Astrocyte of the spinal cord (primary cell): ENCODE data around the gene THRB.
"Not testable (repeated sequence)": the region's sequence is repeated elsewhere in the genome, so short reads cannot be mapped to it uniquely, and the experiment has no call there.

Experiments
- DNase-seq: peaks from one replicate; pipeline ENCODE4 v3.0.0; 2011; ENCODE audit warnings: low read depth, low spot score
- H3K4me3 ChIP-seq: 2 replicates; pipeline ENCODE4 v1.5.1; 2011; ENCODE audit warnings: low read depth, mild to moderate bottlenecking, low read length, moderate library complexity
- in situ Hi-C: cut with HindIII; loops from 2 replicates; pipeline ENCODE4 v1.10.0; 2017; ENCODE audit warnings: low sequenced_read_pairs
- TF ChIP-seq, protein P1 (sequence below): IDR thresholded peaks from 2 replicates; pipeline ENCODE4 v1.5.1; 2012; ENCODE audit warnings: low read depth, mild to moderate bottlenecking, low read length, inconsistent platforms

The THRB gene

DNA sequence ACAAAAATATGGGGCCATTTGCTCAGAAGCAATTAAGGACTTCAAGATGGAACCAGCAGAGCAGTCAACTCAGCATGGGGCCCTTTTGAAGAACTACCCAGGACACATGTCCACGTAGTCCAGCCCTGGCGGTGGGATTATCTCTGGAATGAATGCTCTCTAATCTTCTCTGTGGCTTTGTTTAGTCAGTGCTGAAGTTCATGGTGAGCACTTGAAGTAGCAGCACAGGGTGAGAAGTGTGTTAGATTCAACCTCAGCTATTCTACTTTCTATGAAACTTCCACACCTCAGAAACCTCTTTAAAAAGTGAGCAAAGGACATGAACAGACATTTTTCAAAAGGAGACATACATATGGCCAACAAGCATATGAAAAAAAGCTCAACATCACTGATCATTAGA lies 74.4 kb downstream of the THRB start:
- in situ Hi-C loops: no loop called here
- DNase-seq: no peak
- no peak overlapping the region for H3K4me3 ChIP-seq
- TF ChIP-seq, protein P1, sequence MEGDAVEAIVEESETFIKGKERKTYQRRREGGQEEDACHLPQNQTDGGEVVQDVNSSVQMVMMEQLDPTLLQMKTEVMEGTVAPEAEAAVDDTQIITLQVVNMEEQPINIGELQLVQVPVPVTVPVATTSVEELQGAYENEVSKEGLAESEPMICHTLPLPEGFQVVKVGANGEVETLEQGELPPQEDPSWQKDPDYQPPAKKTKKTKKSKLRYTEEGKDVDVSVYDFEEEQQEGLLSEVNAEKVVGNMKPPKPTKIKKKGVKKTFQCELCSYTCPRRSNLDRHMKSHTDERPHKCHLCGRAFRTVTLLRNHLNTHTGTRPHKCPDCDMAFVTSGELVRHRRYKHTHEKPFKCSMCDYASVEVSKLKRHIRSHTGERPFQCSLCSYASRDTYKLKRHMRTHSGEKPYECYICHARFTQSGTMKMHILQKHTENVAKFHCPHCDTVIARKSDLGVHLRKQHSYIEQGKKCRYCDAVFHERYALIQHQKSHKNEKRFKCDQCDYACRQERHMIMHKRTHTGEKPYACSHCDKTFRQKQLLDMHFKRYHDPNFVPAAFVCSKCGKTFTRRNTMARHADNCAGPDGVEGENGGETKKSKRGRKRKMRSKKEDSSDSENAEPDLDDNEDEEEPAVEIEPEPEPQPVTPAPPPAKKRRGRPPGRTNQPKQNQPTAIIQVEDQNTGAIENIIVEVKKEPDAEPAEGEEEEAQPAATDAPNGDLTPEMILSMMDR: no peak

DNA sequence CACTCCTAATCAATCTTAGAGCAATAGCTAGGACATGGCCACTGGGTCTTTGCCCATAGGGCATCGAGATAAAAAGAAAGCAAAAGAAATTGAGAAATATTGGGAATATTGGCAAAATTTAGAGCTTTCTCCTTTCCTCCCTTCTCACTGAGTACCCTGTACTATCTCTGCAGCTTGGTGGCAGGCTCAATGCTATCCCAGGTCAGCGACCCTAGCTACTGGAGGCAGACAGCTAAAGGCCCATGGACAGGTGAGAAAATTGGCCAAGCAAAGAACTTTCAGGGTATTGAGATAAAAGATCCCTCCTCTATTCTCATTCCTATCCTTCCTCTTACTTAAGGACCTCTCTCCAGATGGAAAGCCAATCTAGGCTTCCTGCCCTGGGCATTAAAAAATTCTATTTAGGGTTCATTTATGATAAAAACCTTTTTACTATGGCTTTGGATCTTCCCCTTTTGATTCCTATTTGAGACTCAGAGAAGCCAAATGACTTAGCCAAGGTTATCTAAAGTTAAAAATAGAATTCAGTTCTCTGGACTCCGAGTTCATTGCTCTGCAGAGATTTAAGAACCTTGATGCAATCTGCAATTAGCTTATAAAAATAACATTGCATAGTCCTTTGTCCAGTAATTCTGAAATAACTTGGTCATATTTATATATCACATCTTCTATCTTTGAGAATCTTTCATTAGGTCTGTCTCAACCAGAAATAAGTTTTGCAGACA lies 75.4 kb downstream of the THRB start:
- TF ChIP-seq, protein P1: no peak
- in situ Hi-C loops: no loop called here
- no peak overlapping the region for H3K4me3 ChIP-seq
- DNase-seq: no peak

- TF ChIP-seq, protein P1: no peak
- H3K4me3 ChIP-seq: no peak overlapping the region
- in situ Hi-C loops: no loop called here
- no peak for DNase-seq
These were observed 76.9 kb downstream of the THRB start for GRCh38 chr3:24417730-24418129.

DNA sequence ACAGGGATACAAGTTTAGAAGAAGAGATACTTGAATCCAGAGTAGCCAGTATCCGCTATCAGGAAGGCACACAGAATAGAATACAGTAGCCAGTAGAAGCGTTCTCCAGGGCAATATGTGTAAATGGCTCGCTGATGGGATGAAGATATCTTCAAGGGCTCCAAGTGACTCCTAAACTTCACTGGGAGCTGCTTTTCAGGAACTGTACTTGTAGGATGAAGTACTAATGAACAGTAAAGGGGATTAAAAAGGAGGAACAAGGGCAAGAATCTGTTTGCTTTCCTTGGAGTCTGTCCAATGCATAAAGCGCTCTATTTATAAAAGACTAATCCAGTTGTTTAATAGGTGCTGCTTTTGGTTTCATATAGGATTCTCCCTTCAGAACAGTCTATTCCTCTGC lies 78.4 kb downstream of the THRB start:
- H3K4me3 ChIP-seq: no peak overlapping the region
- TF ChIP-seq, protein P1: no peak
- in situ Hi-C loops: no loop called here
- DNase-seq: no peak

GRCh38 chr3:24415824-24416223 lies 78.8 kb downstream of the THRB start:
- TF ChIP-seq, protein P1: no peak
- in situ Hi-C loops: no loop called here
- DNase-seq: no peak
- no peak overlapping the region for H3K4me3 ChIP-seq

DNA sequence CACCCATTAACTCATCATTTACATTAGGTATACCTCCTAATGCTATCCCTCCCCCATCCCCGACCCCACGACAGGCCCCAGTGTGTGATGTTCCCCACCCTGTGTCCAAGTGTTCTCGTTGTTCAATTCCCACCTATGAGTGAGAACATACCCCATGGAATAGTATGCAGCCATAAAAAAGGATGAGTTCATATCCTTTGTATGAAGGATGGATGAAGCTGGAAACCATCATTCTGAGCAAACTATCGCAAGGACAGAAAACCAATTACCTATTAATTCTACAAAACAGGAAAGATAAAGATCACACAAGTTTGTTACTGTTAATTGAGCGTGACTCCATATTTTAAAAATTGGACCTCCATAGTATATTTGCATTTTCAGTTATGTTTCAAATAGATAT lies 81.0 kb downstream of the THRB start:
- H3K4me3 ChIP-seq, in situ Hi-C loops, DNase-seq: not testable (repeated sequence)

GRCh38 chr3:24410860-24411259 lies 83.8 kb downstream of the THRB start:
- H3K4me3 ChIP-seq: no peak overlapping the region
- DNase-seq: no peak
- TF ChIP-seq, protein P1: no peak
- in situ Hi-C loops: no loop called here
